ENCODE measurements around the gene DYNLT5. TPM values are rescaled to one million over a fixed set of nuclear protein-coding genes. Genes with fewer than 3 reads are reported as not detected.
"Not testable (repeated sequence)": the region's sequence is repeated elsewhere in the genome, so short reads cannot be mapped to it uniquely, and the experiment has no call there.

DYNLT5 gene
- total RNA-seq, 2 experiments from 2014 or later: not detected

DNA sequence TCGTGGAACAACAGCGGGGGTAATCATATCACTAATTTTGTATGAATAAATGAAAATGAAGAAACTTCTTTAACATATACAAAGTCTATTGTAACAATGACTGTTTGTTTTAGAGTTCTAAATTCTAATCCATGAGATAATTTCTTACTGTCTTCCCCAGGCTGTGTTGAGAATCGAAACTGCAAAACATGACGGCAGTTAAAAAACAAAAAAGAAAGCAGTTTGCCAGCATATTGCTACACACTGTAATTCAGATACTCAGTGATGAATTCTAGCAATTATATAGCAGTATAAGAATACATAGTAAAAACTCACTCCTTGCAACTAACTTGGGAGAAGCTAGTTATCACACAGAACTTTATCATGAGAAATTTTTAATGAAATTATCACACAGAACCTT lies 26.7 kb downstream of the DYNLT5 start:
- Mint-ChIP-seq H3K4me1 (no peaks in the 10 kb centered on the region), H3K4me3 (no peak overlapping the region), H3K27ac (no peak overlapping the region), H3K27me3 (peaks cover 4% of the 10 kb centered on the region), H3K36me3 (ENCODE audit: low read depth) (no peaks in the 10 kb centered on the region), H3K9me3 (peaks cover 3% of the 10 kb centered on the region)
- DNase-seq: no peak
- POLR2A ChIA-PET: no interaction called here
- CTCF ChIA-PET: no interaction called here

DNA sequence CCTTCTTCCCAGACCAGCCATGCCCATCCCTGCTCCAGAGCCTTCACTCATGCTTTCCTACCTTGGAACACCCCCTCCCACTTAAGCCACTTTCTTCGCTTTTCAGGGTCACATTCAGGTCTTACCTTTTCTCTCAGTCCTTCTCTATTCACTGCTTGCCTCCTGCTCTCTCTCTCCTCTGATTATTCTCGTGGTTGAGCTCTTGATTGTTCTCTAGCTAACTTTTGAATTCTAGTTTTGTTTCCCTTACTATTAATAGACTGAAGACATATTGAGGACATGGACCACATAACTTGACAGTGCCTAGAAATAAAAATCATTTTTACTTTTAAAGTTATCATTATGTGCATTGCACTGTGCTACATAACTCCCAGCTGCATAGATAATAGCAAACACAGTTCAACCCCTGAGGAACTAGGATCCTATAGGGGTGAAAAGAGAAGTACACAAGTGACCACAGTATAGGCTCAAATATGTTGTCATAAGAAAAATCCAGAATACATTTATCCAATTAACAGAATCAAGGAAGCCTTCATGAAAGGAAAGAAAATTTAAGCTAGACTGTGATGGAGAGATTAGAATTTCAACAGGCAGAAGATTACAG lies 27.3 kb downstream of the DYNLT5 start:
- peaks cover 5% of the 10 kb centered on the region for H3K9me3 Mint-ChIP-seq
- ChIA-PET CTCF (no interaction called here), POLR2A (no interaction called here)
- no peaks in the 10 kb centered on the region for H3K4me1 Mint-ChIP-seq
- peaks cover 4% of the 10 kb centered on the region for H3K27me3 Mint-ChIP-seq
- DNase-seq: no peak
- no peak overlapping the region for H3K27ac Mint-ChIP-seq
- no peaks in the 10 kb centered on the region for H3K36me3 Mint-ChIP-seq (ENCODE audit: low read depth)
- no peak overlapping the region for H3K4me3 Mint-ChIP-seq

DNA sequence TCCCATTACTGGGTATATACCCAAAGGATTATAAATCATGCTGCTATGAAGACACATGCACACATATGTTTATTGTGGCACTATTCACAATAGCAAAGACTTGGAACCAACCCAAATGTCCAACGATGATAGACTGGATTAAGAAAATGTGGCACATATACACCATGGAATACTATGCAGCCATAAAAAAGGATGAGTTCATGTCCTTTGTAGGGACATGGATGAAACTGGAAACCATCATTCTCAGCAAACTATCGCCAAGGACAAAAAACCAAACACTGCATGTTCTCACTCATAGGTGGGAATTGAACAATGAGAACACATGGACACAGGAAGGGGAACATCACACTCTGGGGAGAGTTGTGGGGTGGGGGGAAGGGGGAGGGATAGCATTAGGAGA lies 33.5 kb downstream of the DYNLT5 start:
- H3K4me1 Mint-ChIP-seq; H3K27me3 Mint-ChIP-seq; H3K4me3 Mint-ChIP-seq; POLR2A ChIA-PET; H3K9me3 Mint-ChIP-seq; H3K36me3 Mint-ChIP-seq (ENCODE audit: low read depth); CTCF ChIA-PET; H3K27ac Mint-ChIP-seq; DNase-seq: not testable (repeated sequence)

DNA sequence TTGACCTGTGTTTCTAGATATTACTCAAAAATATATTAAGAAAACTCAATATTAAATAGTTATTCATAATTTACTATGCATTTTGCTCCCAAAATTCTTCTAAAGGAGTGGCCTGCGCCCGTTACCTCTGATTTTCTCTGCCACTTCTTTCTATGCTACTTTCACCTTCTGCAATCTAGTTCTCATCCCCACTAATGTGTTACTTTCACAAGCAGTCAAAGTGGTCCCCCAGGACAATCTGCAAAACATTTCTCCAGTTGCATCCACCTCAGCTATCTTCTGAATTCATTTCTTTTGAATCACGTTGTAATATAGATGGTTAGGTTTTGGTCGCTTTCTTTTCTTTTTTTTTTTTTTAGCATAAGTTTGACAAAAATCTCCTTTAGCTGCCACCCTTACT lies 35.4 kb downstream of the DYNLT5 start:
- Mint-ChIP-seq H3K4me1 (peaks cover 9% of the 10 kb centered on the region), H3K27me3 (no peaks in the 10 kb centered on the region), H3K4me3 (no peak overlapping the region), H3K27ac (no peak overlapping the region), H3K36me3 (ENCODE audit: low read depth) (no peaks in the 10 kb centered on the region), H3K9me3 (peaks cover 2% of the 10 kb centered on the region)
- CTCF ChIA-PET: no interaction called here
- no peak for DNase-seq
- POLR2A ChIA-PET: no interaction called here

DNA sequence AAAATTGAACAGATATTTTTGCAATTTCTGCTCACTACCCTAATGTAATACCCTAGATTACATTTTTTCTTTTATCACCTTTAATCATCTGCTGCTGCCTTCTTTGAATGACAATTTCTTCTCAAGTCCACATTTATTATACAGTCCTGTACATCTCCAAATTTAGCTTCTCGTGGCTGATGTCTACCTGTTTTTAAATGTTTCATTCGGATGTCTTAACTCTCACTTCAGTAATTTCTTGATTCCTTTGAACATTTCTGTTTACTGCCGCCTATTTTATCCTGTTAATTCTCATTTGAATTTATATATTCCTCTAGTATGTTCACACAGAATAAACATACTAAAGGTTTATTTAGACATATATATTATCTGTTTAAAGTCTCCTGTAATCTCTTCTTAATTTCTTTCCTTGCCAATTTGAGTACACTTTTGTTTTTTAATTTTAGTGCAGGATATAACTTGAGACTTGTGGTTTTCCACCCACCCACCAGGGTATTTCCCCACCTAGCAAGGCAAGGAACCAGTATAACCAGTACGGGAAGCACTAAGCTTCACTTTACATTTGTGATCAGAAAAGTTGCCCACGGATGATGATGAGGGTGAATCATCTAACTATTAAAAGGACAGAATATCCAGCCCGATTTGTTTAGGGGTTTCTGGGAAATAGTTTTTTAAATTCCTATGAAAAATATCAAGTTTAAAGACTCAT lies 36.1 kb downstream of the DYNLT5 start:
- POLR2A ChIA-PET: no interaction called here
- CTCF ChIA-PET: no interaction called here
- H3K9me3 Mint-ChIP-seq: peaks cover 2% of the 10 kb centered on the region
- no peak overlapping the region for H3K4me3 Mint-ChIP-seq
- peak; percentile 33 for DNase-seq
- H3K27me3 Mint-ChIP-seq: no peaks in the 10 kb centered on the region
- H3K36me3 Mint-ChIP-seq (ENCODE audit: low read depth): no peaks in the 10 kb centered on the region
- peaks cover 9% of the 10 kb centered on the region for H3K4me1 Mint-ChIP-seq
- H3K27ac Mint-ChIP-seq: peak overlapping the region; percentile 17

DNA sequence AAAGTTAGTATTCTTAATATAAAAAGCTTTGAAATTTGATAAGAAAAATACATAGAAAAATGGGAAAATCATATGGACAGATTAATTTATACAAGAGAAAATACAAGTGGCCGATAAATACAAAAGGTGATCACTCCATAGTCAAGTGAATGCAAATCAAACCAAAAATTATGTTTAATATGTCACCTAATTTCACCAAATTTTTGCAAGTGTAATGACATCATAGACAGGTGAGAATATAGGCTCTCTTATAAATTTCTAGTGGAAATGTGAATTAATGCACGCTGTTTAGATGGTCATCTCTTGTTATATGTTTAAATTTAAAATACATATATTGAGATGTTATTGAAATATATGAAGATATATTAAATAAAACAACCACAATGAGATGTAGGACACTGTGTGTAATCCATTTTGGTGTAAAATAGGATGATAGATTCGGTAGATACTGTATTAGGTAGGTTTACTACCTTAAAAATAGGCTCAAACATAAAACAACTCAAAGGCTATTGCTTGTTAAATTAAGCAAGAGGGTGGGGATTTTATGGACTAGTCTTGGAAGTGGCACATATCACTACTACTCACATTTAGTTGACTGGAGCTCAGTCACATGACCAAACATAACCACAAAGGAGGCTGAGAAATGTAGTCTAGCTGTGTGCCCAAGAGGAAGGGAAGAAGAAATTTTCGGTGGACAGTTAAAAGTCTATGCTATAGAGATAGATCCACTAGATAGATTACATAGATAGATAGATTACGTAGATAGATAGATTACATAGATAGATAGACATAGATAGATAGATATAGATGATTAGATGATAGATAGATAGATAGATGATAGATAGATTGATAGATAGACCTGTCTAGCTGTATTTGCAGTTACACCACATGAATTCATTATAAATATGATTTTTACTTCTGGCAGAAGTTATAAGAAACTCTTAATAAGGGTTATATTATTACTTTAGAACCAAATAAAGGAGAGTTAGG lies 39.7 kb downstream of the DYNLT5 start:
- H3K27ac Mint-ChIP-seq: no peak overlapping the region
- CTCF ChIA-PET: no interaction called here
- no peaks in the 10 kb centered on the region for H3K36me3 Mint-ChIP-seq (ENCODE audit: low read depth)
- no peaks in the 10 kb centered on the region for H3K9me3 Mint-ChIP-seq
- H3K4me1 Mint-ChIP-seq: peaks cover 9% of the 10 kb centered on the region
- no peaks in the 10 kb centered on the region for H3K27me3 Mint-ChIP-seq
- H3K4me3 Mint-ChIP-seq: no peak overlapping the region
- DNase-seq: no peak
- POLR2A ChIA-PET: no interaction called here

DNA sequence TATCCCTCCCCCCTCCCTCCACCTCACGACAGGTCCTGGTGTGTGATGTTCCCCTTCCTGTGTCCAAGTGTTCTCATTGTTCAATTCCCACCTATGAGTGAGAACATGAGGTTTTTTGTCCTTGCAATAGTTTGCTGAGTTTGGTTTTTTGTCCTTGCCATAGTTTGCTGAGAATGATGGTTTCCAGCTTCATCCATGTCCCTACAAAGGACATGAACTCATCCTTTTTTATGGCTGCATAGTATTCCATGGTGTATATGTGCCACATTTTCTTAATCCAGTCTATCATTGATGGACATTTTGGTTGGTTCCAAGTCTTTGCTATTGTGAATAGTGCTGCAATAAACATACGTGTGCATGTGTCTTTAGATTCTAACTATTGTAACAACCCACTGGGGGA lies 43.6 kb downstream of the DYNLT5 start:
- H3K9me3 Mint-ChIP-seq; H3K27me3 Mint-ChIP-seq; CTCF ChIA-PET; DNase-seq; H3K4me3 Mint-ChIP-seq; H3K4me1 Mint-ChIP-seq; H3K27ac Mint-ChIP-seq; H3K36me3 Mint-ChIP-seq (ENCODE audit: low read depth): not testable (repeated sequence)
- POLR2A ChIA-PET: interaction anchor here (0.7 kb wide), 1 partner anchor 164 kb away, joined by 3 read pairs; no protein-coding TSS in a partner anchor

DNA sequence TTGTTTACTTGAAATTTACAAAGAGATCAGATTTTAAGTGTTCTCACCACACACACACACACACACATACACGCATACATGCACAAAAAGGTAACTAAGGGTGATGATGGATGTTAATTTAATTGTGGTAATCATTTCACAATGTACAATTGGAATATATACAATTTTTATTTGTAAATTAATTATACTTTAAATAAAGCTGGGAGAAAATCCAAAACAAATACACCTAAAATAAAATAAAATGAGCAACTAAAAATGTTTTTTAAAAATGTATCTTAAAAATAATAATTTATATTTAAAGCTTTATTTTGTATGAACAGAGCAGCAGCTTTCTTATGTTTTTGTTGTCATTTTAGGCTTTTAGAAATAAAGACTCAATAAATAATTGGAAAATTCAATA lies 57.0 kb downstream of the DYNLT5 start:
- H3K27me3 Mint-ChIP-seq: no peaks in the 10 kb centered on the region
- H3K27ac Mint-ChIP-seq: no peak overlapping the region
- POLR2A ChIA-PET: no interaction called here
- H3K4me3 Mint-ChIP-seq: no peak overlapping the region
- H3K36me3 Mint-ChIP-seq (ENCODE audit: low read depth): no peaks in the 10 kb centered on the region
- H3K4me1 Mint-ChIP-seq: no peaks in the 10 kb centered on the region
- no peaks in the 10 kb centered on the region for H3K9me3 Mint-ChIP-seq
- CTCF ChIA-PET: no interaction called here
- no peak for DNase-seq

DNA sequence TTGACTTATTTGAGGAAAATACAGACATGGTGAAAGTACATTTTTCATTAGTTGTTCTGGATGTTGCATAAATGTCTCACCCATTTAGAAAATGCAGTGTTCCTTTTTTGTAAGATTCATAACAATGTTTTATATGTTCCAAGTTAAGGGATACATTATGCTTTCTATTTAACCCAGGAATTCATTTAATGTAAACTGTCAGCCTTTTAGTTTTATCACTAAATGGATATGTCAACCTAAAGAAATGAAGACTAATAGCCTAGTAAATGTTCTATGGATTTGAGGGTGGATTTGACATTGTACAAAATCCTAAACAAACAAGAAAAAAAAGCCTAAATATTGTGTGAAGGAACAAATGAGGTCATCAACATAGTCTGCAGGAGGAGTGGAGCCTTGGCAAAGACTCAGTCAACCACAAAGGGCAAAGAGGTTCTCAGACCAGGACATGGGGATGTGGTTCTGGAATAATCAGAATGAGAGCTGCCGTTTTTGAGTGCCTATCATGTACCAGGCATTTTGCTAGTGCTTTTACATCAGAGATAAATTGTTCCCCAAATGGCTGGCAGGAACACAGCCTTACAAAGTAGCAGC lies 57.6 kb downstream of the DYNLT5 start:
- Mint-ChIP-seq H3K27me3 (no peaks in the 10 kb centered on the region), H3K4me1 (no peaks in the 10 kb centered on the region), H3K9me3 (no peaks in the 10 kb centered on the region), H3K4me3 (no peak overlapping the region), H3K36me3 (ENCODE audit: low read depth) (no peaks in the 10 kb centered on the region), H3K27ac (no peak overlapping the region)
- ChIA-PET CTCF (no interaction called here), POLR2A (no interaction called here)
- DNase-seq: no peak

DNA sequence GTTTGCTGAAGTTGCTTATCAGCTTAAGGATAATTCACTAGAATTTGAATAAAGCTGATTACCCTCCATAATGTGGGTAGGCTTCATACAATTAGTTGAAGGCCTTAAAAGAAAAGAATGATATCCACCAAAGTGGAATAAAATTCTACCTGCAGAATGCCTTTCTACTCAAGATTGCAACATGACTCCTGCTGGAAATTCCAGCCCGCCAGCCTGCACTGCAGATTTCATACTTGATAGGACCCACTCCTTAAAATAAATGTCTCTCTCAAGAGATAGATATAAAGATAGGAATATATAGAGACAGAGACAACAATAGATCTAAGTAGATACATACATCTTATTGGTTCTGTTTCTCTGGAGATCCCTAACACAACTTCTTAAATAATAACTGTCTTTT lies 72.5 kb downstream of the DYNLT5 start:
- Mint-ChIP-seq H3K36me3 (ENCODE audit: low read depth) (no peaks in the 10 kb centered on the region), H3K4me3 (no peak overlapping the region), H3K27ac (no peak overlapping the region), H3K9me3 (no peaks in the 10 kb centered on the region), H3K27me3 (no peaks in the 10 kb centered on the region), H3K4me1 (no peaks in the 10 kb centered on the region)
- DNase-seq: no peak
- ChIA-PET CTCF (interaction anchor here (0.7 kb wide), 1 partner anchor 70 kb away, joined by 3 read pairs; no protein-coding TSS in a partner anchor), POLR2A (no interaction called here)

Other genes with a start within 250 kb of the DYNLT5 start
- gene SGIP1, start 218.3 kb upstream of the DYNLT5 start, total RNA-seq: not detected
- not detected for gene INSL5, start 48.8 kb downstream of the DYNLT5 start, total RNA-seq
- gene DNAI4, start 172.4 kb downstream of the DYNLT5 start, total RNA-seq: 1 to 10 TPM; 2.9 to 4.2 TPM
- 10 to 100 TPM; 54.2 to 56.9 TPM for gene MIER1, start 172.5 kb downstream of the DYNLT5 start, total RNA-seq

Data from activated CD4-positive, alpha-beta T cell treated with anti-CD3 and anti-CD28 coated beads, Interleukin-2, amount 10 ng/mL, durations not matched to agents 7 days and 5 days (primary cell).